Gastrocnemius medialis (tissue), 4 donors: ENCODE data around the gene ADD1. TPM values are rescaled to one million over a fixed set of nuclear protein-coding genes. Genes with fewer than 3 reads are reported as not detected.

Source experiments
- ATAC-seq, 2 donors: fragments of 150-250 bp; one replicate each; pipeline ENCODE4 v1.9.1; 2016
- DNase-seq, 2 donors: peaks; one replicate each; pipeline ENCODE4 v3.0.0-alpha.2; 2019
- H3K27ac ChIP-seq, 4 donors: fragments of 200-600 bp; sonication (generic); 1 replicate in 1 of 4; 2 replicates in 3 of 4; pipeline ENCODE4 v1.5.1; 2016 to 2018; ENCODE audit warnings: mild to moderate bottlenecking in 2 of 4, moderate library complexity in 1 of 4
- H3K27me3 ChIP-seq, 3 donors: fragments of 200-600 bp; sonication (generic) in 2 of 3; 1 replicate in 1 of 3; 2 replicates in 2 of 3; pipeline versions ENCODE4 v1.5.1 to v1.6.0; 2016 to 2019; ENCODE audit warnings: mild to moderate bottlenecking in 1 of 3, moderate library complexity in 1 of 3
- H3K36me3 ChIP-seq, 2 donors: fragments of 200-600 bp; sonication (generic) in 1 of 2; one replicate each; pipeline ENCODE4 v1.5.1; 2017 to 2018
- H3K4me1 ChIP-seq, 2 donors: fragments of 200-600 bp; sonication (generic) in 1 of 2; one replicate each; pipeline ENCODE4 v1.5.1; 2016 to 2017; ENCODE audit warnings: mild to moderate bottlenecking in 2 of 2
- H3K4me3 ChIP-seq, 4 donors: fragments of 200-600 bp; sonication (generic) in 3 of 4; 1 replicate in 1 of 4; 2 replicates in 3 of 4; pipeline ENCODE4 v1.5.1; 2016 to 2019; ENCODE audit warnings: mild to moderate bottlenecking in 2 of 4
- H3K9me3 ChIP-seq, 3 donors: fragments of 200-600 bp; sonication (generic) in 2 of 3; 1 replicate in 1 of 3; 2 replicates in 2 of 3; pipeline ENCODE4 v1.5.1; 2016 to 2019
- POLR2A ChIP-seq, 2 donors: fragments of 450-650 bp; IDR thresholded peaks; one replicate each; pipeline ENCODE4 v1.6.1; 2017; ENCODE audit warnings: antibody characterized with exemption in 2 of 2, mild to moderate bottlenecking in 2 of 2, moderate library complexity in 2 of 2
- in situ Hi-C, 4 donors: fragments of 200-750 bp; cut with MboI; loops; one replicate each; pipeline versions ENCODE4 v1.15.0 to v1.8.0; 2017; ENCODE audit warnings: low sequenced_read_pairs in 4 of 4
- intact Hi-C: fragments of 100-400 bp; cut with DNase I; formaldehyde crosslinking; loops from one replicate; pipeline ENCODE4 v1.15.1; 2023; ENCODE audit warnings: low total_unique reads
- total RNA-seq, 4 donors: library from RNA; depleted of rRNA; stranded (reverse); fragments of >200 nt; gene quantifications; one replicate each; pipeline versions ENCODE4 v1.1.0 to v1.2.3, GENCODE V29; 2016
- TF ChIP-seq, protein P1 (sequence below), 5 experiments: fragments of 450-650 bp in 3 of 5; fragments of 200-600 bp in 2 of 5; sonication (generic) in 2 of 5; IDR thresholded peaks in 4 of 5; conservative IDR thresholded peaks in 1 of 5; 1 replicate in 4 of 5; 2 replicates in 1 of 5; pipeline ENCODE4 v1.5.1; 2016 to 2019; ENCODE audit warnings: antibody characterized with exemption in 5 of 5, mild to moderate bottlenecking in 3 of 5, moderate library complexity in 3 of 5

ADD1 gene
- total RNA-seq, 4 donors from 2014 or later = 144 to 255 (median 178) TPM

DNA sequence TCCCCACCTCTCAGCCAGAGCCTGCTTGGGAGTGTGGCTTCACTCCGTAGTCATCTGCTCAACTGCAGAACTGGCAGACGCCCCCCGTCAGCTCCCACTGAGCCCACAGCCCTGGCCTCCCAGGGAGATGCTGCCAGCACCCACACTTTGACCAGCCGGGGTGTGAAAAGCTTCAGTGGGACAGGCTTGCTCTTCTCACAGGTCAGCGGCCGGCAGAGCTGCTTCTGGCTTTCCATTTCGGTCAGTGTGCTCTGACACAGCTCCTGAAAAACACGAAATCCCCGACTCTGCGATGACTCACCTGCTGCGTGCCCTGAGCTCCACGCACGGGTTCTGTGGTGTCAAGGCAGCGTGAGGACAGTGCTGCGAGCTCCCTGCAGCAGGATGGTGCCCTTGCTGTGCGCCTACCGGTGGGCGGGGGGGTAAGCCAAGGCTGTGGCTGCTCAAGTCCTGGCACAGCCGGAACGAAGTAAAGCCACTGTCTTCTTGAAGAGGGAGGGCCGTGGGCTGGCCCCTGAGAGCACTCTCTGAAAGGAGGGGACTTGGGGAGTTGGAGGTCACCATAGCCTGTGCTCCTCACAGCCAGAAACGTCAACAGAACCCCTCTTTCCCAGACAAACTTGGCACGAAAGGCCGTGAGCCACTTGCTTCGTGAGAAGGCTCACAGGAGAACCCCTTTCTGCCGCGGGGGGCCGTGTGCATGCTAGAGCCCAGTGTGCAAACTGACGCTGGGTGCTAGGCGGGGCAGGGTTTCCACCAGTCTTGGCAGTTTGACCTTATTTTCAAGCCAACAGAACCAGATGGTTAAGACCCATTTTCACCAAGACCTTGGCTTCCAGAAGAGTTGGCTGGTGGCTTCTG is 96.0 kb downstream of the ADD1 start:
- ATAC-seq = no peak
- intact Hi-C loops (no loop called here), in situ Hi-C loops (loop anchor here in 1 of 4 donors (25.0 kb wide), 1 partner anchor 177 kb away; the partner anchor contains the start of gene TNIP2)
- H3K27ac ChIP-seq = no peak overlapping the region
- H3K4me3 ChIP-seq = no peak overlapping the region
- TF ChIP-seq, protein P1, sequence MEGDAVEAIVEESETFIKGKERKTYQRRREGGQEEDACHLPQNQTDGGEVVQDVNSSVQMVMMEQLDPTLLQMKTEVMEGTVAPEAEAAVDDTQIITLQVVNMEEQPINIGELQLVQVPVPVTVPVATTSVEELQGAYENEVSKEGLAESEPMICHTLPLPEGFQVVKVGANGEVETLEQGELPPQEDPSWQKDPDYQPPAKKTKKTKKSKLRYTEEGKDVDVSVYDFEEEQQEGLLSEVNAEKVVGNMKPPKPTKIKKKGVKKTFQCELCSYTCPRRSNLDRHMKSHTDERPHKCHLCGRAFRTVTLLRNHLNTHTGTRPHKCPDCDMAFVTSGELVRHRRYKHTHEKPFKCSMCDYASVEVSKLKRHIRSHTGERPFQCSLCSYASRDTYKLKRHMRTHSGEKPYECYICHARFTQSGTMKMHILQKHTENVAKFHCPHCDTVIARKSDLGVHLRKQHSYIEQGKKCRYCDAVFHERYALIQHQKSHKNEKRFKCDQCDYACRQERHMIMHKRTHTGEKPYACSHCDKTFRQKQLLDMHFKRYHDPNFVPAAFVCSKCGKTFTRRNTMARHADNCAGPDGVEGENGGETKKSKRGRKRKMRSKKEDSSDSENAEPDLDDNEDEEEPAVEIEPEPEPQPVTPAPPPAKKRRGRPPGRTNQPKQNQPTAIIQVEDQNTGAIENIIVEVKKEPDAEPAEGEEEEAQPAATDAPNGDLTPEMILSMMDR (IDR thresholded peaks at IDR 0.05 in 4 of 5, conservative IDR thresholded peaks at IDR 0.05 in 1 of 5) = no peak
- TF ChIP-seq POLR2A (IDR thresholded peaks at IDR 0.05) = no peak
- H3K27me3 ChIP-seq = no peaks in the 10 kb centered on the region
- no peaks in the 10 kb centered on the region for H3K9me3 ChIP-seq
- DNase-seq = peak in 1 of 2 donors; percentile 10
- peaks cover 23 to 24% of the 10 kb centered on the region in 2 donors for H3K4me1 ChIP-seq
- peaks cover 0 to 64% of the 10 kb centered on the region in 2 donors for H3K36me3 ChIP-seq

DNA sequence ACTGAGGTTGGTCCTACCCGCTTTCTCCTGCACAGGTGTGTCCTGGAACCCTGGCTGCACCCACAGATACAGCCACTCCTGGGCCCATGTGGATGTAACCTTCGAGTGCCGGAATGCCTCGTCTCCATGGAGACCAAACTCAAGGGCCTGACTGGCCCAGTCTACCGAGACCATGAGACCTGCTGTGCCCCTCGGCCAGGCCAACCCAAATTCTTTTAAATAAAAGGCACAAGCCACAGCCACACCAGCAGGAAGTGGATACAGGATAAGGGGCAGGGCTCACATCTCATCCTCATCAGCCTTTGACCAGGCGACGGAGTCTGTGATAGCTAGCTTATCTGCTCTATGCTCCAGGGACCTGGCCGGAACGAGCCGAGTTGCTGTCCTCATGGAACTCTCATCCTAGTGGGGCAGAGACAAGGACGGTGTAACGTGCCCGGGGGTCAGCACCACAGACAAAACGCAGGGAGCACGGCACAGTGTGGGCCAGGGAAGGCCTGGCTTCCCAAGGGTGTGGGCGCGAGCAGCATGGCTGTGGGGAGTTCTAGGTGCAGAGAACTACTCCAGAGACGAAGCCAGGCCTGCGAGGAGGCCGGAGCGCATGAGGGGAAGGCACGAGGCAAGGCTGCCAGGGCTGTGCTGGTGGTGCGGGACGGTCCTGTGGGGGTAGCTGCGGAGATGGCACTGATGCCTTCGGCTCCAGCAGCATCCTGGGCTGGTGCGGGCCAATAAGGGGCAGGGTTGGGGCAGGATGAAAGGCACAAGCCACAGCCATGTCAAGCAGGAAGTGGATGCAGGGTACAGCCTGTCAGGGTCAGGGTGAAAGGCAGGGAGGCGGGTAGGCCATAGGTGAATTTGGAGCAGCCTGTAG is 96.9 kb downstream of the ADD1 start:
- Histone ChIP-seq H3K4me1 (peaks cover 19 to 21% of the 10 kb centered on the region in 2 donors), H3K36me3 (peaks cover 0 to 73% of the 10 kb centered on the region in 2 donors), H3K27me3 (no peaks in the 10 kb centered on the region), H3K4me3 (no peak overlapping the region), H3K27ac (no peak overlapping the region), H3K9me3 (no peaks in the 10 kb centered on the region)
- in situ Hi-C loops (loop anchor here in 1 of 4 donors (25.0 kb wide), 1 partner anchor 178 kb away; the partner anchor contains the start of gene TNIP2), intact Hi-C loops (no loop called here)
- no peak for TF ChIP-seq POLR2A (IDR thresholded peaks at IDR 0.05)
- TF ChIP-seq, protein P1 (IDR thresholded peaks at IDR 0.05 in 4 of 5, conservative IDR thresholded peaks at IDR 0.05 in 1 of 5) = no peak
- peak in 1 of 2 donors; percentile 10 for DNase-seq
- no peak for ATAC-seq

DNA sequence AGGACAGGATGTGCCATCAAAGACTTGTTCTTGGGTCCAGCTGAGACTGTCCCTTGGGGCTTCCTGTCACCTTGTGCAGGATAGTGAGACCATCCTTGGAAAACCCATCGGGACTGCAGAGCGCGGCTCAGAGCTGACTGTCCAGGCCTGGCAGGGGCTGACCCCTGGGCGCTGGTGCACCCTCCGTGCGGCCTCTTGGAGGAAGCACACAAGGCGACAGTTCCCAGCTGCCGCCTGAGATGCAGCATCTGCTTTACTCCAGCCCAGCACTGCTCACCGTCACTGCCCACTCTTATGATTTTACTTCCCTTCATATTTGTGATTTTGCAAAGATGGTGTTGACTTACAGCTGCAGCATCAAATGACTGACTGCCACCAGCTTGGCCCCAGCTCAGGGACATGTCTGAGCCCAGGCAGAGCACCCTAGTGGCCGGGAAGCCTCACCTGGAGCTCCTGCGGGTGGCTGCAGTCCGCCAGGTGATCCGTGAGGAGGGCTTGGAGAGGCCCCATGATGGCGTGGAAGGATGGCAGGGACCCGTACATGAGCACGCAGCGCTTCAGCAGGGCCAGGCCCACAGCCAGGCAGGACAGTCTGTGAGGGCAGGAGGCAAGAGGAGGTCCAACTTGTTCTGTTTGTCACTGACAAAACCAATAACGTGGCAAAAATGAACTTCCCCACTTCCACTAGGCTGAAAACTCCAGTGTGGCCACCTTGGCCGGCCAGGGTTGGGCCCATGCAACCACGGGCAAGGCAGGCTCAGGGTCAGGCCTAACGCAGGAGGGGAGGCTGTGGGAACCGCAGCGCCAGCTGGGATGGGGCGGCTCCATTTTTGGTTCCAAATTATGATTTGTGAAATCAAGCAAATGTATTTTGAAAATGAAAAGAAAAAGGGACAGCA is 97.7 kb downstream of the ADD1 start:
- in situ Hi-C loops (loop anchor here in 1 of 4 donors (25.0 kb wide), 1 partner anchor 179 kb away; the partner anchor contains the start of gene TNIP2), intact Hi-C loops (no loop called here)
- TF ChIP-seq POLR2A (IDR thresholded peaks at IDR 0.05) = no peak
- TF ChIP-seq, protein P1 (IDR thresholded peaks at IDR 0.05 in 4 of 5, conservative IDR thresholded peaks at IDR 0.05 in 1 of 5) = no peak
- Histone ChIP-seq H3K9me3 (no peaks in the 10 kb centered on the region), H3K4me3 (no peak overlapping the region), H3K27me3 (no peaks in the 10 kb centered on the region), H3K27ac (no peak overlapping the region), H3K36me3 (peaks cover 3 to 80% of the 10 kb centered on the region in 2 donors), H3K4me1 (peaks cover 10 to 12% of the 10 kb centered on the region in 2 donors)
- DNase-seq (peak in 1 of 2 donors; percentile 11), ATAC-seq (no peak)

DNA sequence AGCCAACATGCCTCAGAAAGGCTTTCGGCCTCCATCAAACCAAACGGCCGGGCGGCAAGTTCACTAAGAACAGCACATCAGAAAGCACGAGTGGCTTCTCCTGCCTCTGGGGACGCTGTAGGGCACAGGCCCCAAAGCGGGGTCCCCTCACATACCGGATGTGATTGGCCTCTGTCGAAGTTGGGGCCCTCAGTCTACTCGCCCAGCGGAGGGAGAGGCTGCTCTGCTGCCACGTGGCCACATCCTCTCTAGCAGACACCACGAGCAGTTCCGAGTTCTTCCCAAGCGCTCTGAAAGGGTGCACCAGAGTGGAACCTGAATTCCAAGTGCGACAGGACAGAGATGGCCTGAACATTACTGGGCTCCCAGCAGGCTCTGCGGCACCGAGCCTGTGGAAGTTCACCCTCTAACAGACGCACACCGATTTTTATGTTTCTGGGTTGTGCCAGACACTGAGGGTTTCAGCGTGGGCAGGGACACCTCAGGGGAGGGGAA is 98.4 kb downstream of the ADD1 start:
- Histone ChIP-seq H3K27ac (no peak overlapping the region), H3K4me3 (no peak overlapping the region), H3K36me3 (peaks cover 4 to 87% of the 10 kb centered on the region in 2 donors), H3K27me3 (no peaks in the 10 kb centered on the region), H3K9me3 (no peaks in the 10 kb centered on the region), H3K4me1 (peaks cover 4 to 5% of the 10 kb centered on the region in 2 donors)
- DNase-seq (peak in 1 of 2 donors; percentile 10), ATAC-seq (no peak)
- in situ Hi-C loops = loop anchor here in 1 of 4 donors (25.0 kb wide), 1 partner anchor 180 kb away; the partner anchor contains the start of gene TNIP2
- intact Hi-C loops = no loop called here
- TF ChIP-seq POLR2A (IDR thresholded peaks at IDR 0.05) = no peak
- TF ChIP-seq, protein P1 (IDR thresholded peaks at IDR 0.05 in 4 of 5, conservative IDR thresholded peaks at IDR 0.05 in 1 of 5) = no peak
